NCI-H446 treated with DMSO at 0.1 percent for 48 hours (cell line): ENCODE results near the gene MOSMO.
"Not testable (repeated sequence)": the region's sequence is repeated elsewhere in the genome, so short reads cannot be mapped to it uniquely, and the experiment has no call there.

Experiments
- DNase-seq: peaks from one replicate; lab custom pipeline; 2025; lab: John Stamatoyannopoulos, UW

Gene MOSMO

GRCh38 chr16:22007509-22008214 is at the start of gene MOSMO:
Gene MOSMO, plus strand, starts transcription at chr16:22008111. Its CDS starts 191 bp downstream, at chr16:22008302.
- DNase-seq, result no peak

GRCh38 chr16:21959050-21959449 is 48.9 kb upstream of the MOSMO start:
- no peak for DNase-seq

GRCh38 chr16:21962475-21962874 is 45.4 kb upstream of the MOSMO start:
- no peak for DNase-seq

GRCh38 chr16:21963887-21964286 is 44.0 kb upstream of the MOSMO start:
- DNase-seq, result no peak

- no peak for DNase-seq
Measured at GRCh38 chr16:21964353-21964752, 43.6 kb upstream of the MOSMO start.

- DNase-seq, result no peak
Measured at GRCh38 chr16:21971856-21972255, 36.1 kb upstream of the MOSMO start.

GRCh38 chr16:21973945-21974344 is 34.0 kb upstream of the MOSMO start:
- DNase-seq, result no peak

- DNase-seq, result no peak
Measured at GRCh38 chr16:21980032-21980431, 27.9 kb upstream of the MOSMO start.

- DNase-seq, result no peak
Measured at GRCh38 chr16:21982108-21982507, 25.8 kb upstream of the MOSMO start.

GRCh38 chr16:21984062-21984461 is 23.8 kb upstream of the MOSMO start:
- DNase-seq, result no peak

- no peak for DNase-seq
Measured at GRCh38 chr16:21985524-21985923, 22.4 kb upstream of the MOSMO start.

GRCh38 chr16:21986692-21987246 is 21.1 kb upstream of the MOSMO start:
- no peak for DNase-seq

- no peak for DNase-seq
Measured at GRCh38 chr16:21987498-21987897, 20.4 kb upstream of the MOSMO start.

- DNase-seq, result no peak
Measured at GRCh38 chr16:21989133-21989532, 18.8 kb upstream of the MOSMO start.

GRCh38 chr16:21989751-21990150 is 18.2 kb upstream of the MOSMO start:
- no peak for DNase-seq

GRCh38 chr16:21990381-21990944 is 17.4 kb upstream of the MOSMO start:
- no peak for DNase-seq

GRCh38 chr16:21991621-21992020 is 16.3 kb upstream of the MOSMO start:
- no peak for DNase-seq

GRCh38 chr16:21994856-21995465 is 12.9 kb upstream of the MOSMO start:
- DNase-seq, result no peak

GRCh38 chr16:21996923-21997696 is 10.8 kb upstream of the MOSMO start:
- DNase-seq, result no peak

GRCh38 chr16:21997697-21998480 is 10.0 kb upstream of the MOSMO start:
- DNase-seq, result no peak

GRCh38 chr16:22001591-22001990 is 6.3 kb upstream of the MOSMO start:
- DNase-seq, result no peak

GRCh38 chr16:22002047-22002446 is 5.9 kb upstream of the MOSMO start:
- DNase-seq, result not testable (repeated sequence)
